Measurements from ENCODE around the gene DLX1.
"Not testable (repeated sequence)": the region's sequence is repeated elsewhere in the genome, so short reads cannot be mapped to it uniquely, and the experiment has no call there.

The DLX1 gene

GRCh38 chr2:172085460-172086159 is at the start of gene DLX1:
DLX1 (plus strand) TSS chr2:172085507; CDS start chr2:172085678, 171 bp downstream.
- DNase-seq = peak; percentile 52

GRCh38 chr2:172038121-172038520 is 47.2 kb upstream of the DLX1 start:
- DNase-seq = no peak

GRCh38 chr2:172038604-172039003 is 46.7 kb upstream of the DLX1 start:
- no peak for DNase-seq

GRCh38 chr2:172039011-172039704 is 46.1 kb upstream of the DLX1 start:
- DNase-seq = no peak

- DNase-seq = no peak
These were observed 45.0 kb upstream of the DLX1 start for GRCh38 chr2:172040311-172040710.

GRCh38 chr2:172046080-172046678 is 39.1 kb upstream of the DLX1 start:
- no peak for DNase-seq

GRCh38 chr2:172046866-172047565 is 38.3 kb upstream of the DLX1 start:
- DNase-seq = no peak

- no peak for DNase-seq
These were observed 37.5 kb upstream of the DLX1 start for GRCh38 chr2:172047566-172048507.

GRCh38 chr2:172048508-172049503 is 36.5 kb upstream of the DLX1 start:
- DNase-seq = no peak

GRCh38 chr2:172049567-172050120 is 35.7 kb upstream of the DLX1 start:
- no peak for DNase-seq

- DNase-seq = no peak
These were observed 34.7 kb upstream of the DLX1 start for GRCh38 chr2:172050479-172051125.

- peak; percentile 1 for DNase-seq
These were observed 33.0 kb upstream of the DLX1 start for GRCh38 chr2:172052000-172052983.

- DNase-seq = no peak
These were observed 31.8 kb upstream of the DLX1 start for GRCh38 chr2:172053486-172053885.

GRCh38 chr2:172056293-172056692 is 29.0 kb upstream of the DLX1 start:
- DNase-seq = no peak

- DNase-seq = no peak
These were observed 26.6 kb upstream of the DLX1 start for GRCh38 chr2:172058660-172059059.

GRCh38 chr2:172060118-172060517 is 25.2 kb upstream of the DLX1 start:
- not testable (repeated sequence) for DNase-seq

GRCh38 chr2:172062402-172063004 is 22.8 kb upstream of the DLX1 start:
- DNase-seq = no peak

GRCh38 chr2:172063446-172063845 is 21.9 kb upstream of the DLX1 start:
- no peak for DNase-seq
